HuH-7 (cell line): ENCODE measurements around the gene GDA.

Experiments used
- DNase-seq: peaks from one replicate; pipeline ENCODE4 v3.0.0; 2011; ENCODE audit warnings: low spot score

GDA gene

DNA sequence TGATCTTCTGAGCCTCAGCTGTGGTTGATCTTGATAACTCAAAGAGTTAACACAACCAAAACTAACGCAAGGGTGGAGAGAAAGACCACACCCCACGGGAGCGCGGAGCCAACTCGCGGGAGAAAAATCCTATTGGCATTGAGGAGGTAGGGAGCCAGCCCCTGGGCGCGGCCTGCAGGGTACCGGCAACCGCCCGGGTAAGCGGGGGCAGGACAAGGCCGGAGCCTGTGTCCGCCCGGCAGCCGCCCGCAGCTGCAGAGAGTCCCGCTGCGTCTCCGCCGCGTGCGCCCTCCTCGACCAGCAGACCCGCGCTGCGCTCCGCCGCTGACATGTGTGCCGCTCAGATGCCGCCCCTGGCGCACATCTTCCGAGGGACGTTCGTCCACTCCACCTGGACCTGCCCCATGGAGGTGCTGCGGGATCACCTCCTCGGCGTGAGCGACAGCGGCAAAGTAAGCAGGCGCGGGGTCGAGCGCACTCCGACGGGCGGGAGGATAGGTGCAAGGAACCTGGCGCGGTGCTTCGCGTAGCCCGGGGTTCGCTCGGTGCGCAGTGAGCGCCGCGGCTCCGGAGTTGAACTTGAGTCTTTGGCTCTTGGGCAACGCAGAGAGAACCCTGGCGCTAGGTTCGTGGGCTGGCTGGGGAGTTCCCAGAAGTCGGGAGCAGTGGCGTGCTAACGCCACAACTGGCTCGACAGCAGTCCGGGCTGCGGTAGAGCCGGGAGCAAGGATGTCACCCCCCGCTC is at the start of gene GDA:
Gene GDA, plus strand, starts transcription at position 210 of the 745 bp plus-strand sequence. Its CDS starts 120 bp downstream, at position 330.
- DNase-seq, result peak; percentile 53

DNA sequence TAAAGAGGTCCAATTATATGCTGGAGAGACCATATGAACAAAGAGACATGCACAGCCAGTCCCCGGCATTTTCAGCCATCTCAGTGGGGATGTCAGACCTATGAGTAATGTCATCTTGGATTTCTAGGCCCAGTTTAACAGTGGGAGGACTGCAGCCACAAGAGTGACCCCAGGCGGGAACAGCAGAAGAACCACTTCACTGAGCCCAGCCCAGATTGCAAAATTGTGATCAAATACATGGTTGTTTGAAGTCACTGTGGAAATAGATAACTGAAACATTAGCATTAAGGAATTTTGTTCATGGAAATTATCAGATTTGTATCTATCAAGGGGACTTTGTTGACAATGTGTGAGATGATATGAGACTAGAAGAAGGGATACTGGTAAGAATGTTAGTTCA is 46.7 kb upstream of the GDA start:
- peak; percentile 17 for DNase-seq

DNA sequence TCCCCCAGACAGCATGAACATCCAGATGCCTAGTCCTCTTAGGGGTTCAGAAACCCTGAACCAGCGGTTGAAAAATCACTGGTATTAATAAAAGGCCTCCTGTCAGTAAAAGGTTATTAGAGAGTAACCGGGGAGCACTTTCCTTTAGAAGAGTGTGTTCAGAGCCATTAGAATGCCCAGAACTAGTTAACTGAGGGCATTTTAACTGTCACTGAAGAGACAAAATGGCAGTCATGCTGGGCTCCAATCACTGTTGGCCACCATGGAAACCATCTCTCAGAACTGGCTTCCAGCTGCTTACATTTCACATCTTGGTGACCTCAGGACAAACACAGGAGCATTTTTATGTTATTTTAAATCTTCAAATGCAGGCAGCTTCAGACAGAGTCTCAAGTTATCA is 36.2 kb upstream of the GDA start:
- no peak for DNase-seq

DNA sequence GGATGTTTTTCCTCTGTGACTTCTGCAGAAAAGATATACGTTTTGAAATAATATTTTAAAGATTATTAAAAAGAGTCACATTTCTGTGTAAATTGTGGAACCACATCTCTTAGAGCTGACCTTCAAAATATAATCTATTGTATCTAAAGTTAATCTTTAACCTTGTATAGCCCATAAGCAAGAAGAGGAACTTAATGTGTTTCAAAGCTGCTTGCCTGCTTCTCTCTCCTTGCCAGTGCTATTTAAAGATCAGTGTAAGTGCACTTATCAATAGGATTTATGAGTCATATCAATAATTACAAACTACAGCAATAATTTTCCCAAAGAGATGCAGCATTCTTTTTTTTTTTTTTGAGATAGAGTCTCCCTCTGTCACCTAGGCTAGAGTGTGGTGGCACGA is 29.4 kb upstream of the GDA start:
- DNase-seq, result no peak

DNA sequence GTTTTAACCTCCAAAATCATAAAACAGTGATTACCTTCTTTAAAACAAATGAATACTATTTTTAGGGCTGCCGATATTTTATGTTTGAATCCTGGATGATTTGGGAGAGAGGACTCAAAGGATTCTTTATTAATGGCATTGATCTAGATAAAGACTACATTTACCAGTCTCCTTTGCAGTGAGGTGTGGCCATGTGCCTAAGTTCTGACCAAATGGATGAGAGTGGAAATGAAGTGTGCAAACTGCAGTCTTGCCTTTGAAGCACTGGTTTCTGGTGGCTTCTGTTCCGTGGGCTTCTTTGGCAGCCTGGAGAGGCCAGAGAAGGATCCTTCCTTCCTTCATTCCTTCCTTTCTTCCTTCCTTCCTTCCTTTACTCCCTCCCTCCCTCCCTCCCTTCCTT is 24.3 kb upstream of the GDA start:
- DNase-seq, result no peak

DNA sequence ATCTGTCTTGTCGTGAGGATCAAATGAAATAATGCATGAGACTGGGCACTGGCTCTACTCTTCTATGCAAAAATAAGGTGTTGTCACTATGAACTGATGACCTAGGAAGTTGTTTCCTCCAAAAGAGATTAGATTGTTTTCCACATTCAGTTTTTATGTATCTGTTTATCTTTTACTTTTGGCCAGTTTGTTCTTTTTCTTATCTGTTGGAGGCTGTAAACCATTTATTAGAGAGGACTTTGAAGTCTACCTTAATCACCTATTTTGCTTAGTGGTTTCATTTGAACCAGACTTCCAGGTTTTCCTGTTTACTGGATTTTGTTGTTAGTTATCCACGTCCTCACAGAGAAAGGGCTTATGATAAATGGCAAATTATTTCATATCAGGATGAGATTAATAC is 21.5 kb upstream of the GDA start:
- no peak for DNase-seq

DNA sequence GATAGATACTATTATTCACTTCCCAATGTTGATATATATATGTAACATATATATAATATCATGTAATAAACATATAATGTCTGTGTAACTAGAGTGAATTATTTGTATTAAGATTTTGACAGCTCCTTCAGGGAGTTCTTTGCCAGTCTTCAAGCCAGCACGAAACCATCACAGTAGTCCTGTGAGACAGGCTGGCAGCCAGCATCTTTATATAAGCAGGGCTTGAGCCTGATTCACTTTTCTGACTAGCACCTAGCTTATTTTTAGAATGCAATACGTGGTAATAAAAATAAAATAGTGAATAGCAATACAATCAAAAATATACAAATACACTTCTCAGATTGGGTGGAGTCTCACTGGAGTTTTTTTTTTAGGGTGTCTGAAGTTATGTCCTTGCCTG is 20.7 kb upstream of the GDA start:
- no peak for DNase-seq

DNA sequence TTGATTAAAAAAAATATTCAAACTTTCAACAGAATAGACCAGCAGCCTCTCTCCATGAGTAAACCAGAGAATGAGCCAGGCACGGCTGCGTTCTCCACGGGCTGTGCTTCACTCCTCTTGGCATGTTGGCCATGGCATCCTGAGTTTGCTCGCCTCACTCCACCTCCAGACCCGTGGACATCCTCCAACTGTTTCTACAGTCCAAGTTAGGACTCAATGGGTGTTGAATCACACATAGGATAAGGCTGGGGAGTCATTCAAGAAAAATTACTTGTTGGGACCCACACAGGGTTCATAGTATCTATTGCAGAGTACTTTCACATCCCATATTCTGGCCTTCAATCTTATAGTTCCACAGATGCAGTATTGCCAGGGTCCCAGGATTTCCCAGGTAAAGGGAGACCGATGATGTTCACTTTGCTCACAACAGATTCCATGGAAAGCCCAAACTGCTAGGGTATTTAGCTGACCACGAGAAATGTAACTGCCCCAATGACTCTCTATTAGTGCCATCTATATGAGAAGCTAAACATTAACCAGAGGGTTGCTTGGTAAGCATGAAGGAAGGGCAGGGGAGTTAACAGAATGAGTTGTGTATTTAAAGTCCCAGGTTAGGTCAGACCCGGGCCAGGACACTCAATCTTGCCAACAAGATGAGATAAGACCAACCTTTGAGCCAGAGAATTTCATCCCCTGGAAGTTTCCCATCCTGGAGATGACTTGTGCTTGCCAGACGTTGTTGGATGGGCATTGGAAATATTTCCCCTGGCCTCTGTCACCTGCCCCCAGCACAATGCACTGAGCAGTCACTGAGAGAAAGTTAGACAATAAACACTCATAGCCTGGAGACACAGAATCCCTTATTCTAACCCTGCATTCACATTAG is 19.7 kb upstream of the GDA start:
- peak; percentile 62 for DNase-seq

DNA sequence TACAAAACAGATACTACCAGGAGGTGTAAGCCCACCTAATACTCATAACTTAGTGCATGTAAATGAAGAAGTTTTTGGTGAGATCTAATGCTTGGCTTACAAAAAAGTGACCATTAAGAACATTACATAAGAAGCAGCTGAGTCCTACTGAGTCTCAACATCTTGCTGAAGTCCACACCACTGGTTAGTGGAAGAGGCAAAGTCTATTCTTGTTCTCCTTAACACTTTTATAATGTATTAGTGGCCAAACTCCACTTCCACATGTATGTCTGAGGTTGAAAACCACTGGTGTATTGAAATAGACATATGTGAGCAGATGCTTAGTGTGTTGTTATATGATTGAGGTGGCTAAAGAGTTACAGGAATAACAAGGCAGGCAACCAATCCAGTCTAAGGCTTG is 18.9 kb upstream of the GDA start:
- DNase-seq, result no peak

DNA sequence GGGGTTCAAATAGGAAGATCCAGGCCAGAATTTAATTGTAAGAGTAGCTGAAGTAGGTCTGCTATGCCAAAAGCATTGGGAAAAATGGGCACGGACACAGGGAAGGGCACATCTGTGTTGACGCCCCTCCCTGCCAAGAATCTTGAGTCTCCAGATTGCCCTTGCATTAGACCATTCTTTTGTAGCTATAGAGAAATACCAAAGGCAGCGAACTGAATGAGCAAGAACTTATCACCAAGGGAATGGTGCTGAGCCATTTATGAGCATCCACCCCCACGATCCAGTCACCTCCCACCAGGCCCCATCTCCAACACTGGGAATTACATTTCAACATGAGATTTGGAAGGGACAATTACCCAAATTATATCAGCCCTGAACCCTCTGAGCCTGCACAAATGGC is 18.0 kb upstream of the GDA start:
- no peak for DNase-seq

DNA sequence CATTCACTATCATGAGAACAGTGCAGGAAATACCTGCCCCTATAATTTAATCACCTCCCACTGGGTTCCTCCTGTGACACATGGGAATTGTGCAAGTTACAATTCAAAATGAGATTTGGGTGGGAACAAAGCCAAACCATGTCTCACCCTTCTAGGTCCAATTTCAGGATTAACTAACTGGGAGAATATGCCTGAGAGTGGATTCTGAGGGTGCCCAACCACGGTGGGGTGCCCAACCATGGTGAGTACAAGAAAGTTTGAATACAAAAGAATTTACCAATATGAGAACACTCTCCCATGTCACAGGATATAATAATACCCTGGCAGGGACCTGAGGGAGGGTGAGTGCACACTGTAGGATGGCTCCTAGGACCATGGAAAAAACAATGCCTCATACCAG is 17.2 kb upstream of the GDA start:
- DNase-seq, result no peak

DNA sequence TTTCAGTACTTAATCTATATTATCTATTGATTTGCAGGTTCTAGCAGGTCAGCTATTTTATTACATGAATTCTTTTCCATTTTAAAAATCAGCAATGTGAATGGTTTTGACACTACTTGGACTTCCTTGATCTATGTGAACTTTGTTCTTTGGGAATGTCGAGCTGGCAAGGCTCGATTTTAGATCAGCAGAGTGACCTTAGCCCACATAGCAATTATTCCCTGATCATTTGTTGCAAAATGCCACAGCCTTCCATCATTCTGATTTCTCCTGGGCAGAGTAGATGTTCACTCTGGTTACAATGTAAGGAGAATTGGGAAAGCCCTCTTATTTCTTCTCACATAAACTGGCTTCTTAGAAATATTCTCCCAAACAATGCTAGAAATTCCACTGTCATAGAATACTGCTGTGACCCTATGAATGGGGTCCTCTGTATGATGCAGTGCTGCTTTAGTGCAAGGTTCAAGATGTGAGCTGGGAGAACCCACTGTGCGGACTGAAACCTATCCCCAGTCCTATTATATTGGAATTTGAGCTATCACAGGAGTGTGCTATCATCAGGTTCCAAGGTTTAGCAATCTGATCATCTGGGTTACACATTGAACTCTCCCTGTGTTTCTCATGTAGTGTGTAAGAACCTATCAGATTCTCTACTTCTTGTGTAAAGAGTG is 15.7 kb upstream of the GDA start:
- DNase-seq, result no peak

DNA sequence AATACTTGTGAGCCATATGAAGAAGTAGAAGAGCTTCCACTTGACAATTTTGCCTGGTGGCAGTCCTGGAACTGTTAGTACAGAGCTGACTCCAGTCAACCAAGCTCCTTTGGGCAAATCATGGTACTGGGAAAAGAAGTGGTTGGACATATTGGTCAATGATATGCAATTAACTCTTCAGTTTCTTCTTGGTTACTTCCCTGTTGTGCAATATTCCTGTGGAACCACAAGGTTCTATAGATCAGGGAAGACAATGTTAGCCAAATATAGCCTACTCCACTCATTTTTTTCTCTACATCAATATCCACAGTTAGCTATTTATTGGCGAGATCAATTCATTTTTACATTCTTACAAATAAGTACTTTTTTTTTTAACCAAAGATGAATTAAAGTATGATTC is 14.4 kb upstream of the GDA start:
- DNase-seq, result no peak

DNA sequence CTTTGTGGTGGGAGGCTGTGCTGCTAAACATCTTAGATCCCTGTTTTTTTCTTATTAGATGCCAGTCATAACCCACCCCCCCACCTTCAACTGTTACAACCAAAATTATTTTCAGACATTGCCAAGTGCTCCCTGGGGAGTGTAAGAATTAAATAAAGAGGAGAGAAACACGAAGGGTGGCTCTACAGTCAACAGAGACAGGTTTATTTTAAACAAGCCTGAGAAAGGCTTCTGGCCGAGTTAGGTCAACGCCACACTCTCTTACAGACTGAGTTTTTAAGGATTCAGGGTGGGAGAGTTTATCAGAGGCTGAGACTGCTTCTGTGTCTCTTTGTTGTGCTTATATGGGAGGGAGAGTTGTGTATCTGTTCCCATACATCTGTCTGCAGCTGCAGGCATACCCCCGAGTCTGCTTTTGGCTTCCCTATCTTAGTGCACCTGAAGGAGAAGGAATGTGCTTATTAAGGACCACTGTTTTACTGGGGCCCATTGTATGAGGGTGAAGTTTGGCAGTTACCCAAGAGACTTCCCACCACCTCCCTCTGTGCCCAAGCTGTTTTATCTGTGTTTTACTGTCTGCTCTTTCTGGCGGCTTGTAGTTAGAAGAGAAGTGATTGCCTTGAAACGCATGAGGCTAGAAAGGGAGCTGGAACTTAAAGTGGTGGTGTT is 11.4 kb upstream of the GDA start:
- no peak for DNase-seq

DNA sequence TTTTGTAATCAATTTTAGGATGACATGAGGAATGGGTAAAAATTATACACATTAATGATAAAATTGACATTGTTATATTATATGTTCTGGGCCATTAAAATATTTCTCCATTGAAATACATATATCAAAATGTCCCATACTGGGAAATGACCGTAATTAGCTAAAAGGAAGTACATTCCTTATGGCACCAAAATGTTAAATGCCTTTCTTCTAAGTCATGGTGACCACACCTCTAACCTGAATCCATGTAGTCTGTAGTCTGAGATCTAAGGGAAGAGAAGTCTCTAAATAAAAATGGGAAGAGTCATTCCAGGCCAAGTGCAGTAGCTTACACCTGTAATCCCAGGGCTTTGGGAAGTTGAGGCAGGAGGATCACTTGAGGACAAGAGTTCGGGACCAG is 10.0 kb upstream of the GDA start:
- no peak for DNase-seq

DNA sequence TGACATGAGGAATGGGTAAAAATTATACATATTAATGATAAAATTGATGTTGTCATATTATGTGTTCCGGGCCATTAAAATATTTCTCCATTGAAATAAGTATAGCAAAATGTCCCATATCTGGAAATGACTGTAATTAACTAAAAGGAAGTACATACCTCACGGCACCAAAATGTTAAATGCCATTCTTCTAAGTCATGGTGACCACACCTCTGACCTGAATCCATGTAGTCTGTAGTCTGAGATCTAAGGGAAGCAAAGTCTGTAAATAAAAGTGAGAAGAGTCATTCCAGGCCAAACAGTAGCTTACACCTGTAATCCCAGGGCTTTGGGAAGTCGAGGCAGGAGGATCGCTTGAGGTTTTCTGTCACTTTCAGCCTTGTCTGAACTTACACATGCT is 8.7 kb upstream of the GDA start:
- DNase-seq, result no peak

DNA sequence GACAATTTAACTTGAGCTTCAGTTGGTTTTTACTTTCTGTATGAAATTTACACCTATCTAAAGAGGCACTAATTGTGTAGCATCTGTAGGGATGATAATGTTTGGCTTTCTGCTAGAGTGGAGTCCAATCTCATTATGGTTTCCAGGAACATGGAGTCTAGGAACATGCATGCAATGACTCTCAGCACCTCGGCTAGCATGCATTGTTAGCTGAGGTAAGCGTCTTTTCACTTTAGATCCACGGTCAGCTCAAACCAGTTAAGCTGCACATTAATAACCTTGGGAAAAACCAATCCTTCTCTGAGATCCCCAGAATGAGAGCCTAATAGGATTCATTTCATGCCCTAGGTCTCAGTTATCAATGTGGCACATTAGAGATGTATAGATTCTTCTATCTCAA is 7.8 kb upstream of the GDA start:
- no peak for DNase-seq

DNA sequence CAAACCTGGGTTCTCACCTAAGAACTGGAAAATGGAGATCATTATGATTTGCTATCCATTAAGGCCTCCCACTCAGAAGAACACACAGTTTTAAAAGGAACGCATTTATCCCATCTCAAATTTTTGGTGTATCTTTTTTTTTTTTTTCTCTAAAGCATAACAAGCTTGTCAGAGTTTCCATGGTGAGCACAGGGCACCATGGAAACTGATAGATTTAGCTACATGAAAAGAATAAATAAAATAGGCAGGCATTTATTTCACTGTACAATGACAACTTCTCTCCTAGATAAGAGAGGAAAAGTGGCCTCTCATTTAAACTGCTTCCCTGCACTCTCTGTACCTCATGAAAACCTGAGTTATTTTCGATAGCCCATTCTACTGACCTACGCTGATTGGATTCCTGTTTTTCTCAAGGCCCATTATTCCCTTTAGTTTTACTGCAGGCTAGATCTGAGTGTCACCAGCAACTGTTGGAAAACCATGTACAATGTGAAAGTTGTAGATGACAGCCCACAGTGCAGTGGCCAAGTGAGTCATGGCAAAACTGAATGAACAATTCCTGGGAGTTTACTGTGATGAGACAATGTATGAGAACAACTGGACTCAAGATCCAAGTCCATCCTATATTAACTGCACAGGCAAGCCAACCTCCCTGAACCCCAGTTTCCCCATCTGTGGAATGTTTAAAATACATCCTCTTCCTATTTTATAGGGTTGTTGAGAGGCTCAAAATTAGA is 4.3 kb upstream of the GDA start:
- DNase-seq, result no peak

DNA sequence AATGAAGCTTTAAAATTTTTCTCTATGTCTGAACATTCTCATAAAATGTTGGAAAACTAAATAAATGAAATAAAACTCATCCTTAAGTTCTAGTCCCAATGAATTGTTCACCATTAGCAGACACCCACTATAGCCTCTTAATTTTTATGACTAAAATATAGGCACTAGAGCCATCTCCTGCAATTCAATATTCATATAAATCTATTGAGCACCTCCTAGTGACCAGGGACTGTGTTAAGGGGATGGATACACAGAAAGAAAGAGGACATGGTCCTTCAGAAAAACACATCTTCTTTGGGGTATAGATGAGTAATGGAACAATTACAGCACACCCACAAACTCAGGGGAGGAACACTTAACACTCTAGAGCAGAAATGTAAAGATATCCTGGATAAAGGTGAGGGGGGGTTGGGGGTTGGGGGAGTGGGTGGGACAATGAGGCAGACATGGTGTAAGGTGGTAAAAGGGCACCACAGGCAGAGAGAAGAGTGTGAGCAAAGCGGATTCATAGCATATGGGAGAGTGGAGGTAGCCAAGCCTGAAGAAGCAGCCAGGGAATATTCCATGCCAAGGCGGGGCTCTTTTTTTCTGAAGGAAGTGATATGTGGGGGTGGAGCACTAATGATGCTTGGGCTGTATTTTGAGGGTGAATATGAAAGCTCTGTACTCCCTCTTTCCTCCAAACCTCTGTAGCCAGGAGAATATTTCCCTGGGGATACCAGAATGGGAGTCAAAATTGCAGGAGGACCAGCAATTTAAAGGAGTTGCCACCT is 3.3 kb upstream of the GDA start:
- no peak for DNase-seq

DNA sequence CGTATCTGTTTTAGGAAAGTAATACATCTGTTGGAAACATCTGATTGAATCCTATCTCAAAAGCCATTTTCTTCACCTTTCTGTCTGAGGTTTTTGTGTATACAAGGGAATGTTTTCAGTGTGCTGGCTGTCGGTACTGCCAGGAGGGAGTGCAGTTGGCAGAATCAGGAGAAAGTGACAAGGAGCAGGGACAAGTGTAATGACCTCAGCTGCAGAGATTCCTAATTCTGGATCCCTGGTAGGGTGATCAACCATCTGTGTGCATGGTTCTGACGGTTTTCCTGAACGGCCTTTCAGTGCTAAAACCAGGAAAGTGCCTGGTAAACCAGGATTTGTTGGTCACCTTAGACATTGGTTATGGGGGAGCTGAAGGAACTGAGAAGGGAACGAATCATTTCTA is 1.6 kb upstream of the GDA start:
- DNase-seq, result no peak

DNA sequence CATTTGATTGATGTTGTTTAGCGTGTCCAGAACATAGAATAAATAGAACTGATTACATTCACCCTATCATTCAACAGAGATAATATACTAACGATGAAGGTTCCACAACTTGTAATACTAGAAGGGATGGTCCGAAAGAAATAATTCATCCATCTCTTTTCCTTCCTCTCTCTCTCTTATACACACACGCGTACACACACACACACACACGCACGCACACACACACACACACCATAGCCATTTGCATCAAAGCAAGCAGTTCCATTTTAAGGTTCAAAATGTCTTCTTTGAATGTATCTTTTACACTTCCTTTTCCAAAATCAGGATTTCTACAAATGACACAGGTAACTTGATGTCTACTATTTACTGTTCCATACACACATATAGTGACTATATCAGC is 887 bp downstream of the GDA start:
- DNase-seq, result no peak
